Loucy (cell line): ENCODE measurements around the gene SEPTIN14.
"Not testable (repeated sequence)": the region's sequence is repeated elsewhere in the genome, so short reads cannot be mapped to it uniquely, and the experiment has no call there.

ENCODE experiments used
- H2AFZ ChIP-seq: fragments of 200-600 bp; sonication (generic); 2 replicates; pipeline ENCODE4 v1.6.0; 2016; ENCODE audit warnings: antibody characterized with exemption, mild to moderate bottlenecking, low read length, moderate library complexity
- H3F3A ChIP-seq: fragments of 200-600 bp; 2 replicates; pipeline ENCODE4 v1.6.0; 2016; ENCODE audit warnings: antibody characterized with exemption, low read depth, mild to moderate bottlenecking
- H3K27me3 ChIP-seq: fragments of 200-600 bp; sonication (generic); 2 replicates; pipeline ENCODE4 v1.6.1; 2014; ENCODE audit warnings: low read length, mild to moderate bottlenecking; ENCODE audit not compliant: insufficient read depth, poor library complexity, severe bottlenecking
- H3K36me3 ChIP-seq: fragments of 200-600 bp; sonication (generic); 2 replicates; pipeline ENCODE4 v1.6.1; 2016; ENCODE audit warnings: low read length; ENCODE audit not compliant: insufficient read depth
- H3K4me1 ChIP-seq: fragments of 200-600 bp; sonication (generic); 2 replicates; pipeline ENCODE4 v1.5.1; 2014; ENCODE audit warnings: low read length, mild to moderate bottlenecking; ENCODE audit not compliant: insufficient read depth, poor library complexity, severe bottlenecking
- H3K4me2 ChIP-seq: fragments of 200-600 bp; sonication (generic); 2 replicates; pipeline ENCODE4 v1.6.0; 2014; ENCODE audit warnings: antibody characterized with exemption, low read length, low read depth, mild to moderate bottlenecking; ENCODE audit not compliant: poor library complexity, severe bottlenecking
- H3K4me3 ChIP-seq: fragments of 200-600 bp; sonication (generic); 2 replicates; pipeline ENCODE4 v1.5.1; 2014; ENCODE audit warnings: low read length, mild to moderate bottlenecking, mixed read lengths; ENCODE audit not compliant: poor library complexity, severe bottlenecking
- H3K79me2 ChIP-seq: fragments of 200-600 bp; sonication (generic); 2 replicates; pipeline ENCODE4 v1.6.1; 2014; ENCODE audit warnings: low read length; ENCODE audit not compliant: insufficient read depth
- H3K9ac ChIP-seq: fragments of 200-600 bp; sonication (generic); 2 replicates; pipeline ENCODE4 v1.6.0; 2014; ENCODE audit warnings: mild to moderate bottlenecking, low read depth, low read length, moderate library complexity; ENCODE audit not compliant: poor library complexity, severe bottlenecking
- H3K9me2 ChIP-seq: fragments of 200-600 bp; sonication (generic); replicated peaks from 2 replicates; pipeline ENCODE4 v1.6.1; 2016; ENCODE audit warnings: low read depth, low read length, mixed read lengths
- H3K9me3 ChIP-seq: fragments of 200-600 bp; sonication (generic); 2 replicates; pipeline ENCODE4 v1.6.1; 2014; ENCODE audit warnings: mild to moderate bottlenecking, antibody characterized with exemption, low read length, low read depth; ENCODE audit not compliant: insufficient read depth
- H4K20me1 ChIP-seq: fragments of 200-600 bp; sonication (generic); 2 replicates; pipeline ENCODE4 v1.6.0; 2014; ENCODE audit warnings: antibody characterized with exemption, low read length, mild to moderate bottlenecking; ENCODE audit not compliant: insufficient read depth, poor library complexity, severe bottlenecking
- CTCF ChIP-seq: fragments of 200-600 bp; sonication (generic); conservative IDR thresholded peaks from 2 replicates; pipeline ENCODE4 v1.5.1; 2014; ENCODE audit warnings: mild to moderate bottlenecking, antibody characterized with exemption, low read length
- EZH2phosphoT487 ChIP-seq: fragments of 200-600 bp; IDR thresholded peaks from 2 replicates; pipeline ENCODE4 v1.6.1; 2018; ENCODE audit warnings: antibody characterized with exemption, mild to moderate bottlenecking, moderate library complexity, borderline replicate concordance

SEPTIN14 gene

GRCh38 chr7:55873765-55874164 is 11.2 kb upstream of the SEPTIN14 start:
- no peaks in the 10 kb centered on the region for H3K36me3 ChIP-seq
- H3F3A ChIP-seq: no peaks in the 10 kb centered on the region
- no peak overlapping the region for H3K9ac ChIP-seq
- no peak overlapping the region for H3K4me2 ChIP-seq
- no peaks in the 10 kb centered on the region for H3K9me3 ChIP-seq
- no peaks in the 10 kb centered on the region for H4K20me1 ChIP-seq
- no peaks in the 10 kb centered on the region for H3K27me3 ChIP-seq
- H3K9me2 ChIP-seq: no peaks in the 10 kb centered on the region
- no peaks in the 10 kb centered on the region for H3K4me1 ChIP-seq
- no peak overlapping the region for H2AFZ ChIP-seq
- TF ChIP-seq EZH2phosphoT487 (no peak), CTCF (no peak)
- no peaks in the 10 kb centered on the region for H3K79me2 ChIP-seq
- no peak overlapping the region for H3K4me3 ChIP-seq

DNA sequence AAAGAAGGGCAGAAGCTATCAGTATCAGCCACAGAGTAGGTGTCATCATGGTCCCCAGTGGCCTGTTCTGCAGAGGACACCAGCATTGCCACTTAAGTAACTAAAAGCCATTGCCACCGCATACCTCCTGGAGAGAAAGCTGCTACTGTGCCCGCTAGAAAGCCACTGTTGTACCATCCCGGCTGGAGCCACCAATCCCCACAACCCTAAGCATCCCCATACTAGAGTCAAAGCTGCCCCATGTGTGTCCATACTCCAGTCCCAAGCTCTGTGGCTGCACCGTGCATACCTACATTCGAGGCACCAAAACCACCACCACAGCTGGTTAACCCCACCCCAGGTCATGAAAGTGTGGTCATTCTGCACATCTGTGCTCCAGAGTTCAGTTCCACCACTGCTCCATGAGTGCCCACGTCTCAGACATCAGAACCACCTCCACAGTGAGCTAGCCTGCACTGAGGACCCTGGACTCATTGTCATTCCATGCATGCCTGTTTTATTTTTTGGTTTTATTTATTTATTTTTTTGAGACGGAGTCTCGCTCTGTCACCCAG is 9.5 kb upstream of the SEPTIN14 start:
- H3K9ac ChIP-seq: no peak overlapping the region
- no peaks in the 10 kb centered on the region for H3K4me1 ChIP-seq
- no peak overlapping the region for H3K4me3 ChIP-seq
- no peaks in the 10 kb centered on the region for H4K20me1 ChIP-seq
- no peak overlapping the region for H2AFZ ChIP-seq
- no peaks in the 10 kb centered on the region for H3K9me2 ChIP-seq
- no peaks in the 10 kb centered on the region for H3F3A ChIP-seq
- H3K4me2 ChIP-seq: no peak overlapping the region
- no peaks in the 10 kb centered on the region for H3K79me2 ChIP-seq
- no peak for TF ChIP-seq CTCF
- H3K36me3 ChIP-seq: no peaks in the 10 kb centered on the region
- H3K27me3 ChIP-seq: no peaks in the 10 kb centered on the region
- H3K9me3 ChIP-seq: no peaks in the 10 kb centered on the region

GRCh38 chr7:55868989-55869388 is 6.4 kb upstream of the SEPTIN14 start:
- H3K4me1 ChIP-seq, H4K20me1 ChIP-seq, H3K9ac ChIP-seq, H3K9me2 ChIP-seq, H3K4me3 ChIP-seq, H3K9me3 ChIP-seq, H3K4me2 ChIP-seq, H3K79me2 ChIP-seq, H3F3A ChIP-seq, H2AFZ ChIP-seq, H3K36me3 ChIP-seq, H3K27me3 ChIP-seq: not testable (repeated sequence)

DNA sequence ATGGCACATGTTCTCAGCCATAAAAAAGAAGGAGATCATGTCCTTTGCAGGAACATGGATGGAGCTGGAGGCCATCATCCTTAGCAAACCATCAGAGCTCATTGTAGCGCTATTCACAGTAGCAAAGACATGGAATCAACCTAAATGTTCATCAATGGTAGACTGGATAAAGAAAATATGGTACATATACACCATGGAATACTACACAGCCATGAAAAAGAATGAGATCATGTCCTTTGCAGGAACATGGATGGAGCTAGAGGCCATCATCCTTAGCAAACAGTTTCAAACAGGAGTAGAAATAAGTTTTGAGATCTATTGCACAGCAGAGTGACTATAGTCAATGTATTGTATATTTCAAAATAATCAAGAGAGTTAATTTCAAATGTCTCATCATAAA is 17.4 kb downstream of the SEPTIN14 start:
- not testable (repeated sequence) for H3K79me2 ChIP-seq, H3F3A ChIP-seq, H4K20me1 ChIP-seq, H3K9me3 ChIP-seq, H3K36me3 ChIP-seq, H3K4me1 ChIP-seq, H3K27me3 ChIP-seq, H3K9me2 ChIP-seq, H3K9ac ChIP-seq, H3K4me2 ChIP-seq, H3K4me3 ChIP-seq, H2AFZ ChIP-seq
